Measurements from ENCODE around the gene PLA2G7. TPM values are rescaled to one million over a fixed set of nuclear protein-coding genes. Genes with fewer than 3 reads are reported as not detected.
"Not testable (repeated sequence)": the region's sequence is repeated elsewhere in the genome, so short reads cannot be mapped to it uniquely, and the experiment has no call there.

PLA2G7 gene
- not detected in 2 replicates for total RNA-seq (2014; rRNA removed; shearing (Covaris generic))

- DNase-seq (ENCODE audit: low spot score): no peak
Measured at GRCh38 chr6:46734867-46735719, at the start of gene PLA2G7. TSS of gene PLA2G7 (minus strand) at chr6:46735375. CDS start at chr6:46722891, 12,484 bp downstream.

GRCh38 chr6:46784535-46784934, 49.4 kb upstream of the PLA2G7 start:
- no peak for DNase-seq (ENCODE audit: low spot score)

GRCh38 chr6:46781478-46782378, 46.6 kb upstream of the PLA2G7 start:
- peak; percentile 57 for DNase-seq (ENCODE audit: low spot score)

- DNase-seq (ENCODE audit: low spot score): no peak
Measured at GRCh38 chr6:46777476-46778346, 42.5 kb upstream of the PLA2G7 start.

GRCh38 chr6:46776070-46776712, 41.0 kb upstream of the PLA2G7 start:
- DNase-seq (ENCODE audit: low spot score): no peak

- not testable (repeated sequence) for DNase-seq (ENCODE audit: low spot score)
Measured at GRCh38 chr6:46774736-46775135, 39.6 kb upstream of the PLA2G7 start.

- no peak for DNase-seq (ENCODE audit: low spot score)
Measured at GRCh38 chr6:46773201-46773855, 38.2 kb upstream of the PLA2G7 start.

GRCh38 chr6:46772762-46773161, 37.6 kb upstream of the PLA2G7 start:
- no peak for DNase-seq (ENCODE audit: low spot score)

GRCh38 chr6:46772016-46772415, 36.8 kb upstream of the PLA2G7 start:
- no peak for DNase-seq (ENCODE audit: low spot score)

- no peak for DNase-seq (ENCODE audit: low spot score)
Measured at GRCh38 chr6:46764961-46765360, 29.8 kb upstream of the PLA2G7 start.

- DNase-seq (ENCODE audit: low spot score): not testable (repeated sequence)
Measured at GRCh38 chr6:46764280-46764679, 29.1 kb upstream of the PLA2G7 start.

GRCh38 chr6:46763466-46763865, 28.3 kb upstream of the PLA2G7 start:
- no peak for DNase-seq (ENCODE audit: low spot score)

- no peak for DNase-seq (ENCODE audit: low spot score)
Measured at GRCh38 chr6:46760925-46761324, 25.8 kb upstream of the PLA2G7 start.

GRCh38 chr6:46758960-46759753, 24.0 kb upstream of the PLA2G7 start:
- no peak for DNase-seq (ENCODE audit: low spot score)

- no peak for DNase-seq (ENCODE audit: low spot score)
Measured at GRCh38 chr6:46757214-46757596, 22.0 kb upstream of the PLA2G7 start.

- DNase-seq (ENCODE audit: low spot score): no peak
Measured at GRCh38 chr6:46756469-46757213, 21.5 kb upstream of the PLA2G7 start.

- no peak for DNase-seq (ENCODE audit: low spot score)
Measured at GRCh38 chr6:46755865-46756264, 20.7 kb upstream of the PLA2G7 start.

GRCh38 chr6:46751658-46752057, 16.5 kb upstream of the PLA2G7 start:
- no peak for DNase-seq (ENCODE audit: low spot score)

- no peak for DNase-seq (ENCODE audit: low spot score)
Measured at GRCh38 chr6:46749731-46750130, 14.6 kb upstream of the PLA2G7 start.

Measured in A172 (cell line).